Fibroblast of pulmonary artery (primary cell): Measurements from ENCODE around the gene SCP2.

ENCODE experiments used
- DNase-seq: peaks from one replicate; pipeline ENCODE4 v3.0.0-alpha.2; 2010; ENCODE audit warnings: low read depth
- H3K4me3 ChIP-seq: replicated peaks from 2 replicates; pipeline ENCODE4 v1.5.1; 2011; ENCODE audit warnings: low read depth, mild to moderate bottlenecking, control low read depth, low read length, moderate library complexity
- CTCF ChIP-seq: IDR thresholded peaks from 2 replicates; pipeline ENCODE4 v1.5.1; 2011; ENCODE audit warnings: mild to moderate bottlenecking, control low read depth, low read length, inconsistent platforms; ENCODE audit errors: missing control alignments

SCP2 gene

GRCh38 chr1:53031732-53032131 lies 104.7 kb downstream of the SCP2 start:
- H3K4me3 ChIP-seq = no peak overlapping the region
- TF ChIP-seq CTCF = no peak
- no peak for DNase-seq

GRCh38 chr1:53037159-53037558 lies 110.1 kb downstream of the SCP2 start:
- no peak for TF ChIP-seq CTCF
- no peak for DNase-seq
- no peak overlapping the region for H3K4me3 ChIP-seq

- DNase-seq = no peak
- TF ChIP-seq CTCF = no peak
- no peak overlapping the region for H3K4me3 ChIP-seq
These were observed 111.5 kb downstream of the SCP2 start for GRCh38 chr1:53038566-53038965.

GRCh38 chr1:53043271-53043670 lies 116.2 kb downstream of the SCP2 start:
- TF ChIP-seq CTCF = no peak
- DNase-seq = peak; percentile 62
- H3K4me3 ChIP-seq = no peak overlapping the region

GRCh38 chr1:53044926-53045325 lies 117.8 kb downstream of the SCP2 start:
- DNase-seq = no peak
- no peak overlapping the region for H3K4me3 ChIP-seq
- no peak for TF ChIP-seq CTCF

GRCh38 chr1:53046930-53047329 lies 119.9 kb downstream of the SCP2 start:
- peak; percentile 85 for DNase-seq
- no peak for TF ChIP-seq CTCF
- no peak overlapping the region for H3K4me3 ChIP-seq

GRCh38 chr1:53047737-53048736 lies 121.0 kb downstream of the SCP2 start:
- peak; percentile 79 for DNase-seq
- H3K4me3 ChIP-seq = no peak overlapping the region
- no peak for TF ChIP-seq CTCF
